HUES64 (cell line): ENCODE results near the gene CITED2.
A peak's percentile ranks its signal among the peaks of the same experiment; 100 is the strongest.

Experiments used
- H3K27ac ChIP-seq: 2 replicates; pipeline ENCODE4 v1.7.0; 2013; ENCODE audit warnings: low read depth, low read length, inconsistent platforms
- H3K27me3 ChIP-seq: 2 replicates; pipeline ENCODE4 v1.6.1; 2013; ENCODE audit warnings: mild to moderate bottlenecking, low read length; ENCODE audit not compliant: insufficient read depth
- H3K36me3 ChIP-seq: 2 replicates; pipeline ENCODE4 v1.6.1; 2013; ENCODE audit warnings: mild to moderate bottlenecking, low read length; ENCODE audit not compliant: insufficient read depth
- H3K4me1 ChIP-seq: 2 replicates; pipeline ENCODE4 v1.6.1; 2013; ENCODE audit warnings: mild to moderate bottlenecking, low read length, moderate library complexity; ENCODE audit not compliant: insufficient read depth
- H3K4me3 ChIP-seq: 2 replicates; pipeline ENCODE4 v1.5.1; 2013; ENCODE audit warnings: mild to moderate bottlenecking, low read length, moderate library complexity
- H3K9ac ChIP-seq: 2 replicates; pipeline ENCODE4 v1.6.1; 2013; ENCODE audit warnings: mild to moderate bottlenecking, low read depth, low read length
- H3K9me3 ChIP-seq: 2 replicates; pipeline ENCODE4 v1.6.1; 2013; ENCODE audit warnings: low read depth, low read length; ENCODE audit not compliant: insufficient read depth
- WGBS: fragments of 150-250, 120-280 bp; methylation state at CpG from one replicate; pipeline ENCODE4 v1.1.7; 2013; ENCODE audit warnings: missing lambda C conversion rate; 5-methylcytosine and 5-hydroxymethylcytosine counted together

Gene CITED2

DNA sequence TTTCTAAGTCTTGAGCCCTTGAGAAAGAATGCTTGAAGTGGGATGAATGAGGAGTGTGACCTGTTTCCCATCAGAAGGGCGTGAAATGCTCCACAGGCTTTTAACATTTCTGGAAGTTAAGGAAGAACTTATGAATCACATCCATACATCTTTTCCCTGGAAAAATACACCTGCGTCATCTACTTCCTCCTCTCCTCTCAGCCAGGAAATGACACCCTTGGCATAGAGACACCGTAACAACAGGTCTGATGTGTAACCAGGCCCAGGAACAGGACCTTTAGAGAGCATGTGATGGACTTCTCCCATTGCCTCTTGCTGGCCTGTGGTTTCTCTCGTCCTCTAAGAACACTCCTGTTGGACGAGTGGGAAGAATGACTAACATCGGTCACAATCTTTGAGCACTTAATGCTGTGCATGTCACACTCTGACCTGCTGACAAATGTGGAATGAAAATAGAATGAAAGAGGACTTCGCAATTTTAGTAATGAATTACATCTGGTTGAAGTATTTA lies 28.5 kb upstream of the CITED2 start:
- no peaks in the 10 kb centered on the region for H3K9me3 ChIP-seq
- H3K9ac ChIP-seq, result no peak overlapping the region
- 94% methylated on average over 7 of the region's 7 CpGs for WGBS
- no peak overlapping the region for H3K4me3 ChIP-seq
- H3K27ac ChIP-seq, result no peak overlapping the region
- no peaks in the 10 kb centered on the region for H3K4me1 ChIP-seq
- peaks cover 18% of the 10 kb centered on the region for H3K27me3 ChIP-seq
- no peaks in the 10 kb centered on the region for H3K36me3 ChIP-seq

GRCh38 chr6:139398658-139399057 lies 24.2 kb upstream of the CITED2 start:
- Histone ChIP-seq H3K4me3 (no peak overlapping the region), H3K9ac (no peak overlapping the region), H3K4me1 (peaks cover 16% of the 10 kb centered on the region), H3K9me3 (no peaks in the 10 kb centered on the region), H3K27ac (no peak overlapping the region), H3K27me3 (peaks cover 44% of the 10 kb centered on the region), H3K36me3 (no peaks in the 10 kb centered on the region)
- 58% methylated on average over 1 of the region's 1 CpG for WGBS

- 6% methylated on average over 9 of the region's 9 CpGs for WGBS
- peak overlapping the region; percentile 75; the same call in 1 of the 2 replicates for H3K27ac ChIP-seq
Observed at GRCh38 chr6:139395891-139396301, 21.4 kb upstream of the CITED2 start.

DNA sequence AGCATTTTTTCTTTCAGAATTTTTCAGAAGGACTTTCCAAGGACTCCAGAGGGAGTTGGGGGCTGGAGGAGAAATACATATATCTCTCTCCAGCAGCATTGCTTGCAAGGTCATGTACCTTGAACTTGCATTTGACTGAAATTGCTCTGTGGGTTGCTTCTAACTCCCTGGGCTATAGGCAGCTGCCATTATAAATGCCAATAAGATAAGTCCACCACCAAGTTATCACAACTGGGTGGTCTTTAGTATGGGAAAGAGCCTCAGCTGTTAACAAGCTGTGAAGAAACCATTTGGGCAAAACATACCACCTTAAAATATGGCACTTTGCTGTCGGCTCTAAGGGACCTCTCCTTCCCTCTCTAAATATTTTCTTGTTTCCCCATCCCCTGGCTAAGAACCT lies 20.9 kb upstream of the CITED2 start:
- H3K27me3 ChIP-seq, result peaks cover 50% of the 10 kb centered on the region
- WGBS, result 36% methylated on average over 1 of the region's 1 CpG
- no peaks in the 10 kb centered on the region for H3K9me3 ChIP-seq
- H3K27ac ChIP-seq, result peak overlapping the region; percentile 75; the same call in 1 of the 2 replicates
- H3K9ac ChIP-seq, result no peak overlapping the region
- H3K4me1 ChIP-seq, result peaks cover 16% of the 10 kb centered on the region
- H3K36me3 ChIP-seq, result no peaks in the 10 kb centered on the region
- no peak overlapping the region for H3K4me3 ChIP-seq

More at GRCh38 chr6:139395891-139396301, 21.4 kb upstream of the CITED2 start:
- 0 out of 2 replicates have a peak overlapping the region, but pooled peaks have one; percentile 17 for H3K4me3 ChIP-seq
- peaks cover 16% of the 10 kb centered on the region for H3K4me1 ChIP-seq
- no peak overlapping the region for H3K9ac ChIP-seq
- no peaks in the 10 kb centered on the region for H3K9me3 ChIP-seq
- H3K36me3 ChIP-seq, result no peaks in the 10 kb centered on the region
- peaks cover 53% of the 10 kb centered on the region for H3K27me3 ChIP-seq

- H3K36me3 ChIP-seq, result no peaks in the 10 kb centered on the region
- WGBS, result no CpG with 5 or more reads among the region's 1 CpG
- H3K27me3 ChIP-seq, result peaks cover 45% of the 10 kb centered on the region
- H3K4me1 ChIP-seq, result peaks cover 16% of the 10 kb centered on the region
- no peaks in the 10 kb centered on the region for H3K9me3 ChIP-seq
- H3K9ac ChIP-seq, result no peak overlapping the region
- H3K27ac ChIP-seq, result no peak overlapping the region
- no peak overlapping the region for H3K4me3 ChIP-seq
Observed at GRCh38 chr6:139394027-139394649, 19.7 kb upstream of the CITED2 start.

GRCh38 chr6:139392794-139393193 lies 18.3 kb upstream of the CITED2 start:
- 80% methylated on average over 1 of the region's 1 CpG for WGBS
- Histone ChIP-seq H3K4me3 (no peak overlapping the region), H3K27ac (no peak overlapping the region), H3K36me3 (no peaks in the 10 kb centered on the region), H3K9me3 (no peaks in the 10 kb centered on the region), H3K4me1 (peaks cover 16% of the 10 kb centered on the region), H3K9ac (no peak overlapping the region), H3K27me3 (peaks cover 33% of the 10 kb centered on the region)

GRCh38 chr6:139391709-139392108 lies 17.3 kb upstream of the CITED2 start:
- whole genome bisulfite sequencing, result 91% methylated on average over 3 of the region's 3 CpGs
- H3K9ac ChIP-seq, result no peak overlapping the region
- peaks cover 29% of the 10 kb centered on the region for H3K27me3 ChIP-seq
- H3K4me1 ChIP-seq, result peaks cover 16% of the 10 kb centered on the region
- no peaks in the 10 kb centered on the region for H3K9me3 ChIP-seq
- H3K36me3 ChIP-seq, result no peaks in the 10 kb centered on the region
- H3K4me3 ChIP-seq, result no peak overlapping the region
- H3K27ac ChIP-seq, result no peak overlapping the region

DNA sequence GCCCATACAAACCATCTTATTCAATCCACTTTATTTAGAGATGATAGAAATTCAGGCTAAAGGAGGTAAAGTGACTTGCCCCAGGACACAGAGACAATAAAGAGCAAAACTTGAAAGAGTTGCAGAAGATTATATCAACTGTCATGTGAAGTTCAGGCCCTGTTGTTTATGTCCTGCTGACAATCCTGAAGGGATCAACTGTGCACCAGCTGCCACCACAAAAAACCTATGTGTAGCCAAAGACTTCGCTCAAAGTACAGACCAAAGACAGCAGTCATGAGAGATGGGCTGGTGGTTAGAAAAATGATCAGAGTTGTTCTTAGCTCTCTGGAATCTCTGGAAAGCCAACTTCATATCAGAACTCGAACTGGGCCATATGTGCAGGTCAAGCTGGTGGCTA lies 16.0 kb upstream of the CITED2 start:
- no peaks in the 10 kb centered on the region for H3K9me3 ChIP-seq
- H3K4me3 ChIP-seq, result no peak overlapping the region
- no peak overlapping the region for H3K9ac ChIP-seq
- no peaks in the 10 kb centered on the region for H3K36me3 ChIP-seq
- no peak overlapping the region for H3K27ac ChIP-seq
- 93% methylated on average over 2 of the region's 2 CpGs for WGBS
- peaks cover 6% of the 10 kb centered on the region for H3K4me1 ChIP-seq
- H3K27me3 ChIP-seq, result peaks cover 26% of the 10 kb centered on the region

- no peaks in the 10 kb centered on the region for H3K36me3 ChIP-seq
- WGBS, result 80% methylated on average over 2 of the region's 2 CpGs
- no peaks in the 10 kb centered on the region for H3K9me3 ChIP-seq
- peaks cover 6% of the 10 kb centered on the region for H3K27me3 ChIP-seq
- H3K4me1 ChIP-seq, result no peaks in the 10 kb centered on the region
- H3K9ac ChIP-seq, result no peak overlapping the region
- H3K4me3 ChIP-seq, result no peak overlapping the region
- H3K27ac ChIP-seq, result no peak overlapping the region
Observed at GRCh38 chr6:139388384-139388783, 13.9 kb upstream of the CITED2 start.

GRCh38 chr6:139386404-139386803 lies 12.0 kb upstream of the CITED2 start:
- Histone ChIP-seq H3K27ac (no peak overlapping the region), H3K9ac (no peak overlapping the region), H3K36me3 (no peaks in the 10 kb centered on the region), H3K4me3 (no peak overlapping the region), H3K4me1 (no peaks in the 10 kb centered on the region), H3K9me3 (no peaks in the 10 kb centered on the region), H3K27me3 (no peaks in the 10 kb centered on the region)
- 88% methylated on average over 3 of the region's 3 CpGs for WGBS

- H3K36me3 ChIP-seq, result no peaks in the 10 kb centered on the region
- H3K27me3 ChIP-seq, result no peaks in the 10 kb centered on the region
- peaks cover 9% of the 10 kb centered on the region for H3K4me1 ChIP-seq
- no peaks in the 10 kb centered on the region for H3K9me3 ChIP-seq
- no peak overlapping the region for H3K9ac ChIP-seq
- no peak overlapping the region for H3K4me3 ChIP-seq
- 95% methylated on average over 5 of the region's 6 CpGs for WGBS
- H3K27ac ChIP-seq, result no peak overlapping the region
Observed at GRCh38 chr6:139381216-139381865, 6.9 kb upstream of the CITED2 start.
